DMS 273 treated with DMSO at 0.1 percent for 48 hours (cell line): ENCODE measurements around the gene KIF2C.
"Not testable (repeated sequence)": the region's sequence is repeated elsewhere in the genome, so short reads cannot be mapped to it uniquely, and the experiment has no call there.

ENCODE experiments used
- DNase-seq: peaks from one replicate; lab custom pipeline; 2025; lab: John Stamatoyannopoulos, UW

Gene KIF2C

DNA sequence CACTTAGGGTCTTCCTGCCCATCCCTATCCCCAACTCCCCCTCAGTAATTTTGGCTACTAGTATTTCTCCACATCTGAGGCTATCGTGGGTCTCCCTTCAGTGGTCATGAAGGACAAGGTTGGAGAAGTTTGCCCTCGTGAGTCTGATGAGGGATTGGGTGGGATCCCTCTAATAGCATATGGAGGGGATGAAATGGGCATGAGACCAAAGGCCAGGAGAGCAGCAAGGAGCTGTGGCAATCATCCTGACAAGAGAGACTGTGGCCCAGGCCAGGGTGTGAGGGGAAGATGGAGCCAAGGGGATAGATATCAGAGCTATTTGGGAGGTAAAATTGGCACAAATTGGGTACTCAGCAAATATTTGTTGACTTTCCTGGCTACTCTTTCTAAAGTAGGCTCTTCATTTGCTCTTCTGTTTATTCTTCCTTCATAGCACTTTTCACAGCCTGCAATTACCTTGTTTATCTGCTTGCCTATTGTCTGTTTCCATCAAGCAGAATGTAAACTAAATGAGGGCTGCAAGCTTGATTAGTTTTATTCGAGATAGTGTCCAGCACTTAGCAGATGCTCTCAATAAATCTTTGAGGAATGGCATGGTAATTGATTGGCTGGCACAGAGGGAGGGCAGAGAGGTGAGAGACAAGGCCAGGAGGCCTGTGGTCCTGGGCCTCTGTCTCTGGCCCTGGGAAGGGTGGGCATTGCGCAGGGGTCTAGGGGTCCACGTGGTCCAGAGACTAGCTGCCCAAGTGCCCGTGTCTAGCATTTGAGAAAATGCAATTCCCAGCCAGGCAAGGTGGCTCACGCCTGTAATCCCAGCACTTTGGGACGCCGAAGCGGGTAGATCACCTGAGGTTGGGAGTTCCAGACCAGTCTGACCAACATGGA, 59.1 kb downstream of the KIF2C start:
- DNase-seq, result no peak

DNA sequence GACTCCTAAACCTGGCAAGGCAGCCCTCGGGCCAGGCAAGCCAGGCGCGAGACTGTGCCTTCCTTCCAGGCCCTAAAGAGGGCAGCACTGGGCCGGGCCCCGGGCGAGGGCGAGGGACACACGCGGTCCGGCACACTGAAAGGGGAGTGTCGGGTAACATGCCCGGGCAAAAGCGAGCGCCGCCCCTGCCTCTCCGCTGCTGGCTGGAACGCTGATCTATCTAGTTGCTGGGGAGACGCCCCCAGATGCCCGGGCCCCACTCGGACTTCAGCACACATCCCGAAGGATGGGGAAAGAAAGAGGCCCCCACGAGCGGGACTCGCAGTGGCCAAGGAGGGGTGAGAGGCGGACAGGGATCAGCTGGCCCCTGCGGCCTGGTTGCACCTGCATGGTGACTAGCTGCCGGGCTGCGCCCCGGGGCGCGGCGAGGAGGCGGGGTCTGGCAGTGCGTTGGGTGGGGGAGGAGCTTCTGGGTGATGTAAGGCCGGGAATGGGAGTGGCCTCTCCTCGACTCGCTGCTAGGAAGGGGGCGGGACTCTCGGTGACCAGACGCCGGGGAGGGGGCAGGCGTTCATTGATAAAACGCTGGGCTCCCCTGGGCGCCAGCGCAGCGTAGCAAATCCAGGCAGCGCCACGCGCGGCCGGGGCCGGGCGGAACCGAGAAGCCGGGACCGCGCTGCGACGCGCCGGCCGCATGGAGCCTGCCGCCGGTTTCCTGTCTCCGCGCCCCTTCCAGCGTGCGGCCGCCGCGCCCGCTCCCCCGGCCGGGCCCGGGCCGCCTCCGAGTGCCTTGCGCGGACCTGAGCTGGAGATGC, 60.3 kb downstream of the KIF2C start, which contains the start of gene PLK3:
Gene PLK3, plus strand, starts transcription at position 608 of the 815 bp plus-strand sequence. Its CDS starts 87 bp downstream, at position 695.
- peak; percentile 96 for DNase-seq

DNA sequence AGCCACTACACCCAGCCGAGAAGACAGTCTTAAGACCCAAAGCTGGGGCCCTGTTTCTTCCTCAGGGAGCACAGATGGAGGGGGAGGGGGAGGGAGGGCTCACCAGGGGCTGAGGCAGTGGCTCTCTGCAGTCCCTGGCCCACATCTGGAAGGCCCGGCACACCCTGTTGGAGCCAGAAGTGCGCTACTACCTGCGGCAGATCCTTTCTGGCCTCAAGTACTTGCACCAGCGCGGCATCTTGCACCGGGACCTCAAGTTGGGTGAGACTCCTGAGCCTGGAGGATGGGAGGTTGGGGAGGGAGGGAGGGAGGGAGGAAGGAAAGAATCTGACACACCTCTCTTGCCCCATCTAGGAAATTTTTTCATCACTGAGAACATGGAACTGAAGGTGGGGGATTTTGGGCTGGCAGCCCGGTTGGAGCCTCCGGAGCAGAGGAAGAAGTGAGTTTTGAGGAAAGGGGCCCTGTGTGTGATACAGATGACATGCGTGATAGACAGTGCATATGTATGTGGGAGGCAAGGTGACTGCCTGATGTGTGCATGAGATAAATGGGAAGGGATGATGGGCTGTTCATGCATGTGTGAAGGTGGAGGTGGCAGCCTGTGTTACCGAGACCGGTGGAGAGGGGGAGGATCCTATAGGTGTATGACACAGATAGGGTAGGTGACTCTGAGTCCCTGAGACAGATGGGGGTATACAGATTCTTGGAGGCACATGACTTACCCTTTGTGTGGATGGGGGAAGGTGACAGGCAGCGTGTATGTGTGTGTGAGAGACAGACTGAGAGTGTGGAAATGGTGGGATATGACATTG, 62.1 kb downstream of the KIF2C start:
- no peak for DNase-seq

DNA sequence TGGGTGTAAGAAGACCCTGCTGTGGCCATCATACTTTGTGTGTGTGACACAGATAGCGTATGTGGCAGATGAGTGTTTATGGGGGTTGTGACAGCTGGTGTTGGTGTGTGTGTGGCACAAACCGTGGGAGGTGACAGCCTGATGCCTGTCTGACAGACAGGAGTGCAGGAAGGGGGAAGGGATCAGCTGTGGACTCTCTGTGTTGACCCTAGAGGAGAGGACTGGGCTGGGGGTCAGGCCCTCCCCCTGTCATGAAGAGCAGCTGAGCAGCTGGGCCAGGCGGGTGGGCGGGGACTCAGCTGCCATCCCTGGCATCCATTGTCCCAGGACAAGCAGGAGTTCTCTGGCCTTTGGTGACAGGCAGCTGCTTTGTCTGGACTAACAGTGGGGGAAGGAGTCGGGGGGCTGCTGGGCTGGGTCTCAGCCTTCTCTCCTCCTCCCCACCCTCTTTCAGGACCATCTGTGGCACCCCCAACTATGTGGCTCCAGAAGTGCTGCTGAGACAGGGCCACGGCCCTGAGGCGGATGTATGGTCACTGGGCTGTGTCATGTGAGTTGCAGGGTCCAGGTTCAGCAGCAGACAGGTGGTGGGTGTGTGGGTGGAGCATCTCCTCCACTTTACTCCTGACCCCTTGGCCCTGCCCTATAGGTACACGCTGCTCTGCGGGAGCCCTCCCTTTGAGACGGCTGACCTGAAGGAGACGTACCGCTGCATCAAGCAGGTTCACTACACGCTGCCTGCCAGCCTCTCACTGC, 62.8 kb downstream of the KIF2C start:
- DNase-seq, result no peak

DNA sequence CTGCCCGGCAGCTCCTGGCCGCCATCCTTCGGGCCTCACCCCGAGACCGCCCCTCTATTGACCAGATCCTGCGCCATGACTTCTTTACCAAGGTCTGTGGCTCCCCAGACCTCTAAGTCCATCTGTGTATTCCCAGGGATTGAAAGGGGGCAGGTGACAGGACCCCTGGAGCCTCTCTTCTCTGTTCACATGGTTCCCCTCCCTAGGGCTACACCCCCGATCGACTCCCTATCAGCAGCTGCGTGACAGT, 63.4 kb downstream of the KIF2C start:
- no peak for DNase-seq

DNA sequence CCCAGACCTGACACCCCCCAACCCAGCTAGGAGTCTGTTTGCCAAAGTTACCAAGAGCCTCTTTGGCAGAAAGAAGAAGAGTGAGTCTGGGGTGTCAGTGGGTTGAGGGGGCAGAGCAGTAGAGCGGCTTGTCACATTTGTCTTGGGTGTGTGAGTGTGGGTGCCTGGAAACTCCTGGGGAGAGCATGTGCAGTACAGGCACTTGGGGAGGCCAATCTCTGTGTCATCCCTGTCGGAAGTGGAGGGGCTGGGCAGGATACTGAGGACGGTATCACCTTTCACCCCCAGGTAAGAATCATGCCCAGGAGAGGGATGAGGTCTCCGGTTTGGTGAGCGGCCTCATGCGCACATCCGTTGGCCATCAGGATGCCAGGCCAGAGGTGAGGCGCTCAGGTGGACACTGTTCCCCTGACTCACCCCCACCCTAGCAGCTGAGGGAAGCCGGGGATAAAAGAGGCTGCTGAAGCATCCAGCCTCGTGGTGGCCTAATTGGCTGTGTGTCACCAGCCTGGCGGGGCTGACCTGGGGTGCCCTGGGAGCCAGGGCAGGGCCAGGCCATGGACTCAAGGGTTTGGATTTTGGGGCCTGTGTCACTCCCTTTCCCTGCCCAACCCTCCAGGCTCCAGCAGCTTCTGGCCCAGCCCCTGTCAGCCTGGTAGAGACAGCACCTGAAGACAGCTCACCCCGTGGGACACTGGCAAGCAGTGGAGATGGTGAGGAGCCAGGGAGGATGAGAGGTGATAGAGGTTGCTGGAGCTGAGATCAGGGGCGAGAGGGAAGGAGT, 63.9 kb downstream of the KIF2C start:
- no peak for DNase-seq

DNA sequence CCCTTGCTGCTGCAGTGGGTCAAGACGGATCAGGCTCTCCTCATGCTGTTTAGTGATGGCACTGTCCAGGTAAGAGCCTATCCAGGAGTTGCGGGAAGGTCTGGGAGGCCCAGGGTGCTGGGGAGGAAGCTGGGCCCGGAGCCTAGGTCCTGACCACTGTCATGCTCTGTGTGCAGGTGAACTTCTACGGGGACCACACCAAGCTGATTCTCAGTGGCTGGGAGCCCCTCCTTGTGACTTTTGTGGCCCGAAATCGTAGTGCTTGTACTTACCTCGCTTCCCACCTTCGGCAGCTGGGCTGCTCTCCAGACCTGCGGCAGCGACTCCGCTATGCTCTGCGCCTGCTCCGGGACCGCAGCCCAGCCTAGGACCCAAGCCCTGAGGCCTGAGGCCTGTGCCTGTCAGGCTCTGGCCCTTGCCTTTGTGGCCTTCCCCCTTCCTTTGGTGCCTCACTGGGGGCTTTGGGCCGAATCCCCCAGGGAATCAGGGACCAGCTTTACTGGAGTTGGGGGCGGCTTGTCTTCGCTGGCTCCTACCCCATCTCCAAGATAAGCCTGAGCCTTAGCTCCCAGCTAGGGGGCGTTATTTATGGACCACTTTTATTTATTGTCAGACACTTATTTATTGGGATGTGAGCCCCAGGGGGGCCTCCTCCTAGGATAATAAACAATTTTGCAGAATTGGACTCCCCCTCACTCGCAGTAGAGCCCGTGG, 65.8 kb downstream of the KIF2C start:
- DNase-seq, result no peak

DNA sequence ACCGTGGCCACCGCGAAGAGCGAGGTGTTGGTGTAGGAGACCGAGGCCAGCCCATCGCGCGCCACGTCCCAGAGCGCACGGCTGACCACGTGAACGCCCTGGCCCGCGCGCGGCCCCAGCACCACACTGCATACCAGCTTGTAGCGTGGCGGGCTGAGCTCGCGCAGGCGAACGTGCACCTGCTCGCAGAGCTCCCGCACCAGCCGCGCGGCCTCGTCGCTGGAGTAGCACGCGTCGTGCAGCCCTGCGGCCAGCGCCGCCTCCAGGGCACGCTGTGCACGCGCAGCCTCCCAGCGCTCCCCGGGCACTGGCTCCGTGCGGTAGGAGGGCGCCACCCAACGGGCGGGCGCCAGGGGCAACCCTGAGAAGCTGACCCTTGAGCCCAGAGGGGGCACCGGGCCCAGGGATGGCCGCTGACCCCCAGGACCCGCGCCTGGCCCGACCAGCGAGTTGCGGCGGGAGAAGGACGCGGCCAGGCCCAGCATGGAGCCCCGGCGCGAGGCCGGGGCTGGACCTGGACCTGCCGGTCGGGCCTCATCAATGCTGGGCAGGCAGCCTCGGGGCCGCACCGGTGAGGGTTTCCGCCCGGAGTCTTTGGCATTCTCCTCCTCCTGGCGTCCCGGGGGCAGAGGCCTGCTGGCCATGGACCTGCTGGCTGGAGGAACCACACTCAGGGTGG, 66.5 kb downstream of the KIF2C start:
- DNase-seq, result no peak

DNA sequence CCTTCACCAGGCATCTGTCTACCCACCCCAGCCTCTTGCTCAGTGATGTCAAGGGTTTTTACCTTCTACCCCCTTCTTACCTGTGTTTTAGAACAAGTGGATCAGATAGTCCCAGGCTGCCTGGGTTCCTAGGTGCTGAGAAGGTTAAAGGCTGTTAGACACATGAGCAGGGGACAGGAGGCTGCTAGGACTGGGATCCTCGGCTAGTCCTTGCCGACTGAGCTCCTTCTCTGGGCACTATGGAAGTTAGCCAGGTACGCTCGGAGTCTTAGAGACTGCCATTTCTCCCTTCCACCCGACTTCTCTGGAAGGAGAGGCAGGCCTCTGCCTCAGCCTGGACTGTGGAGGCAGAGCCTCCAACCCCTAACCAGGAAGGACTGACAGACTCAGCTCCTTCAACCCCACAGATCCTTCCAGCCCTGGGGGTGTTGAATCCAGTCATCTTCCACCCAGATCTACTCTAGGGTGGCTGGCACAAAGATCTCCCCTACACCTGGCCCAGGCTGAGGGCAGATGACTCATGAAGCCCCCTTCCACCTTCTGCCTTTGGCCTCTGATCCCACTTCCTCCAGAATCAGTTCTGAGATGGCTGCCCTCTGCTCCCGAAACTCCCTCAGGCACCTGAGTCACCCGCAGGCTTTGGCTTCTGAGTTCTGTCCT, 67.2 kb downstream of the KIF2C start, which contains the start of gene DYNLT4:
Gene DYNLT4, minus strand, starts transcription at position 648 of the 660 bp plus-strand sequence. CDS start 683 bp downstream, outside the sequence.
- no peak for DNase-seq

DNA sequence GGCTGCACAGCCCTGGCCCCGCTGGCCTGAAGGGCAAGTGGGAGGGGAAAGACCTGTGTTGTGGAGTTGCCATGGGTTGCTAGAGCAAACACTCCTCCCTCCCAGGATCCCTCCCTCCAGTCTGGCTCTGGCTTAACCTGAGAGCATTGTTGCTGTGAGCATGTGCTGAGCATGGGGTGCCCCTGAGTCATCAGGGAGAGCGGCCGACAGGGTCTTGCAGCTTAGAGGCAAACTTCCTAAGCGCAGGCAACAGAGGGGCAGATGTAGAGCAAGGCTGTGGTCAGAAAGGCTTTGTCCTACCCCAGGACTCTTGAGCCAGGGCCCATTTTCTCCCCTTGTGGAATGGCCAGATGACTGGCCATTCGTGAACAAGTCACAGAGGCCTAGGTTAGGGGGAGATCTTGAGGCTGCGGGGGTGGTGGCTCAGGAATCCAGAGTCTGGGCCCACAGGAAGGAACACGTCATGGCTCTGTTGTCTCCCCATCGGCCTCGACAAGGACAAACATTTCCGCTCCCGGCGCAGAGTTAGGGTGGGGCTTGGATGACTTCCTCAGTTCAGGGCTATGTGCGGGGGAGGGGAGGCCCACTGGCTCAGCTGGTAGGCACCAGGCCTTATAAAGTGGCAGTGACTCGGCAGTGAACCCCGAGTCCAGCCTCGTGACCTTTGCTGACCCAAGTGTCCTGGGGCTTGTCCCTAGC, 67.9 kb downstream of the KIF2C start:
- no peak for DNase-seq

DNA sequence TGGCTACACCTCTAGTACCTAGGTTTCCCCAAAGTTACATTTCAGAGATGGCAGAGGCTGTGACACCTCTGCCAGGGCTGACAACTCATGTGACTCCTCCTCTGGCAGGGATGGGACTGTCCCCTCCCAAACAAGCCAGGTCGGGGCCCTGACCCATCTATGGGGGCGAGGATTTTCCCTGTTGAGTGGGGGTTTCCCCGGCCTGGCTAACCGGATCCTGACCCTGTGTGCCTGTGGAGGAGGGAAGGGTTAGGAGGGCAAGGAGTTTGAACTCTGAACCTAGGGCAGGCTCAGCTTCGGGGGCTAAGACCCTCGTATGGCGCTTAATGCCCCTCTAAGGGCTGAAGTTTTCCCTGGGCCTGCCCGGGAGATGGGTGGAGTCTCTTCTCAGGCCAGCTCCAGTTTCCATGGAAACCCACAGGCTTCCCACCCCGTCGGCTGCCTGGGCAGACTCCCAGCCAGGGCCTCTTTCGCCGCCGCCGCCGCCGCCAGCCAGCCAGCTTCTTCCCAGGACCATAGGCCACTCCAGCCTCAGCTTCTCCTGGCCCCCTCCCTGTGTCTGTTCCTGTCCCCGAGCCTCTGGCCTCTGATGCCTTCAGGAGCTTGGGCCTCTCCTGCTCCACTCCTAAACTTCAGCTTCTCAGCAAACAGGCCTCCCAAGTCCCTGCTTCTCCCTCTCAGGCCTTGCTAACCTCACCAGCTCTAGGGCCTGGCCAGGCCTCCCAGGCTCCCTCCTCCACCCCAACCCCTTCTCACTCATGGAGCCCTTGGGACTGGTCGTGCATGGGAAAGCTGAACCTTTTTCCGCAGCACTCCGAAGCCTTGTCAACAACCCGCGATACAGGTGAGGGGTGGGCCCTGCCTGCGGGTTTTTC, 68.7 kb downstream of the KIF2C start, which contains the start of gene BTBD19:
Gene BTBD19, plus strand, starts transcription at position 461 of the 875 bp plus-strand sequence. Its CDS starts 298 bp downstream, at position 759.
- DNase-seq, result no peak

DNA sequence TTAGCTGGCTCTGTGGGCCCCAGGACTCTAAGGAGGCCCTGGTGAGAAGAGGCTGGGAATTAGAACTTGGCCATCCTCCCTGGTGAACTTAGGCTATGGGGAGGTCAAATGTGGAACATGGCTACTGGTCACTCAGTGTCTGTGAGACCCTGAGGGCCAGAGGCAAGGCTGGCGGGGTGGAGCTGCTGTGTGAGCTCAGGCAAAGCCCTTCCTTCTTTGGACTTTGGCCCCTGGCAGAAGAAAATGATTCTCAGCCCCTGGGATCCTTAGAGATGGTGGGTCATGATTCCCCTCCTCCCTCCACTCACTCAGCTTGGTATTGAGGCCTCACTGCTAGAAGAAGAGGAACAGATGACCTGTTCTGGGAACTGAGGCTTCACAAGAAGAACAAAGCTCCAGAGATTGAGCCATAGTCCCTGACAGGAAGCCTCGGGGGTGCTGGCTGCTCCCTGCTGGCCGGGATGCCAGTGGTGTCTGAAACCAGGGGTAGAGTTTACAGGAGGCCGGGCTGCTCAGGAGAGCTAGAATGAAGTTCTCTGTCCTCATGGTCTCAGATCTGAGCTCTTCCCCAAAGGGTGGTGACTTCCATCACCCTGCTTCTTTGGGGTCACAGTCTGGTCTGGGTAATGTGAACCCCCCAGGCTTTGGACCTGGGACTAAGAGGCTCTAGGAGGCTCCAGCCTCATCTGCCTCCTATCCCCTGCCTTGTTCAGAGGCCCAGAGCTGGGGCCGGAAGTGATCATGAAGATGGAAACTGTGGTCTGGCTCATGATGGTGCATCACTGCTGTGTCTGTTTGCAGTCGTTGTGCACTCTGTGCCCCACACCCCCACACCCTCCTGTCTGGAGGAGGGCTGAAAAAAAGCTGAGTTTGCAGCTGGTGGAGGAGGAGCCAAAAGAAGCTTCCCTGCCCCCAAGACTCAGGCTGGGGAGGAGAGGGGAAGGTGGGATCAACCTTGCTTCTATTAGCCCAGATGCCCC, 69.6 kb downstream of the KIF2C start:
- no peak for DNase-seq

DNA sequence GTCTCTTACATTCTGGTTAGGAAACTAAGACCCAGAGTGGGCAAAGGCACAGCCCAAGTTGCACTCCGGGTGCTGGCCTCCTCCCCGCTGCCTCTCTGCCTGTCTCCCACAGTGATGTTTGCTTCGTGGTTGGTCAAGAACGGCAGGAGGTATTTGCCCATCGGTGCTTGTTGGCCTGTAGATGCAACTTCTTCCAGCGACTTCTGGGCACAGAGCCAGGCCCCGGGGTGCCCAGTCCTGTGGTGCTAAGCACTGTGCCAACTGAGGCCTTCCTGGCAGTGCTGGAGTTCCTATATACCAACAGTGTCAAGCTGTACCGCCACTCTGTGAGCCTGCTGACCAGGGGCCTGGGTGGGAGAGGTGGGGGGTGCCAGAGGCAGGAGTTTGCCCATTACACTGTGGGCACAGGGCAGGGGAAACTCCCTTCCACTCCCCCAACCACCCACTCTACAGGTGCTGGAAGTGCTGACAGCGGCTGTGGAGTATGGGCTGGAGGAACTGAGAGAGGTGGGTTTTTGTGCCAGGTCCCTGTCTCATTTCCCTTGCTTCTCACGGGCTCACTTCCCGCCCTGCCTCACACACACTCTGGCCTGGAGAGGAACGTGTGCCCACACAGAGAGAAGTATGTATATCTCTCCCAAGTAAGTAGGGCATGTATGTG, 70.6 kb downstream of the KIF2C start:
- no peak for DNase-seq

DNA sequence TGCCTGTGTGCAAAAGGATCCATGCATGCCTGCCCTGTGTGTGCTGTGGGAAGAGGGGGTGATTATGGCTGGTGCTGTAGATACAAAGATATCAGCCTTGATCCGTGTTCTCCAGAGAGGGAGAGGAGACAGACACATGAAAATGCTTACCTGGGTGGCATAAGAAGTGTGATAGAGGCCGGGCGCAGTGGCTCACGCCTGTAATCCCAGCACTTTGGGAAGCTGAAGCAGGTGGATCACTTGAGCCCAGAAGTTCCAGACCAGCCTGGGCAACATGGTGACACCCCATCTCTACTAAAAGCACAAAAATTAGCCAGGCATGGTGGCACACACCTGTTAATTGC, 71.1 kb downstream of the KIF2C start:
- DNase-seq, result not testable (repeated sequence)

DNA sequence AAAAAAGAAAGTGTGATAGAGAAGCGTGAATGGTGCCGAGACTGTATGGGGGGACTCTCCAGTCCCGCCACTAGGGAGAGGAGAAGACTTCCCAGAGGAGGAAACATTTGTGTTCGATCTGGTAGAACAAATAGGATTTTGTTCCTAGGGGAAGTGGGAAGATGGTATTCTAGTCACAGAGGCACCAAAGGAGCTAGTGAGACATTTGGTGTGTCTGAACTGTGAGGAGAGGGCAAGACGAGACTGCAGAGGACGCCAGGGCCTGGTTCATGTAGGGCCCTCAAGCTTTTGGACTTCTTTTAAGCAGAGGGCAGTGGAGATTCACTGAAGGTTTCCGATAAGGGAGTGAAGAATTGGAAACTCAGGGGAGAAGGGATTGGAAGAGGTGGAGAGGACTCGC, 71.6 kb downstream of the KIF2C start:
- no peak for DNase-seq
